ENCODE results near the gene CLPTM1L. TPM values are rescaled to one million over a fixed set of nuclear protein-coding genes. Genes with fewer than 3 reads are reported as not detected.

CLPTM1L gene
- total RNA-seq, 4 donors from 2014 or later: 78.0 to 143 (median 104) TPM

- in situ Hi-C loops (cut with MboI; ENCODE audit: low pct_ligation_motif_present in 1 of 4, low pct_unique_long_range_greater_than_20kb in 1 of 4, low sequenced_read_pairs in 3 of 4) (no loop called here), intact Hi-C loops (cut with DNase I; ENCODE audit: low total_unique reads) (no loop called here)
- TF ChIP-seq POLR2AphosphoS5 (IDR thresholded peaks at IDR 0.05) (no peak), POLR2A (IDR thresholded peaks at IDR 0.05) (no peak), EP300 (IDR thresholded peaks at IDR 0.05; ENCODE audit: low read depth) (no peak)
- TF ChIP-seq, protein P1, sequence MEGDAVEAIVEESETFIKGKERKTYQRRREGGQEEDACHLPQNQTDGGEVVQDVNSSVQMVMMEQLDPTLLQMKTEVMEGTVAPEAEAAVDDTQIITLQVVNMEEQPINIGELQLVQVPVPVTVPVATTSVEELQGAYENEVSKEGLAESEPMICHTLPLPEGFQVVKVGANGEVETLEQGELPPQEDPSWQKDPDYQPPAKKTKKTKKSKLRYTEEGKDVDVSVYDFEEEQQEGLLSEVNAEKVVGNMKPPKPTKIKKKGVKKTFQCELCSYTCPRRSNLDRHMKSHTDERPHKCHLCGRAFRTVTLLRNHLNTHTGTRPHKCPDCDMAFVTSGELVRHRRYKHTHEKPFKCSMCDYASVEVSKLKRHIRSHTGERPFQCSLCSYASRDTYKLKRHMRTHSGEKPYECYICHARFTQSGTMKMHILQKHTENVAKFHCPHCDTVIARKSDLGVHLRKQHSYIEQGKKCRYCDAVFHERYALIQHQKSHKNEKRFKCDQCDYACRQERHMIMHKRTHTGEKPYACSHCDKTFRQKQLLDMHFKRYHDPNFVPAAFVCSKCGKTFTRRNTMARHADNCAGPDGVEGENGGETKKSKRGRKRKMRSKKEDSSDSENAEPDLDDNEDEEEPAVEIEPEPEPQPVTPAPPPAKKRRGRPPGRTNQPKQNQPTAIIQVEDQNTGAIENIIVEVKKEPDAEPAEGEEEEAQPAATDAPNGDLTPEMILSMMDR (IDR thresholded peaks at IDR 0.05): no peak
- H3K36me3 ChIP-seq: no peaks in the 10 kb centered on the region
- peaks cover 0 to 3% (median 1%) of the 10 kb centered on the region in 4 donors for H3K4me1 ChIP-seq
- 77% methylated on average over 17 of the region's 17 CpGs; no CpG with 5 or more reads in 1 of the 2 donors for WGBS, 2 donors (ENCODE audit: low coverage in 1 of 2)
- H3K4me3 ChIP-seq: no peak overlapping the region
- H3K27me3 ChIP-seq: peaks cover 8% of the 10 kb centered on the region
- no peak overlapping the region for H3K27ac ChIP-seq
- DNase-seq: no peak
- no peaks in the 10 kb centered on the region for H3K9me3 ChIP-seq
Measured at GRCh38 chr5:1299961-1300360, 44.9 kb downstream of the CLPTM1L start.

DNA sequence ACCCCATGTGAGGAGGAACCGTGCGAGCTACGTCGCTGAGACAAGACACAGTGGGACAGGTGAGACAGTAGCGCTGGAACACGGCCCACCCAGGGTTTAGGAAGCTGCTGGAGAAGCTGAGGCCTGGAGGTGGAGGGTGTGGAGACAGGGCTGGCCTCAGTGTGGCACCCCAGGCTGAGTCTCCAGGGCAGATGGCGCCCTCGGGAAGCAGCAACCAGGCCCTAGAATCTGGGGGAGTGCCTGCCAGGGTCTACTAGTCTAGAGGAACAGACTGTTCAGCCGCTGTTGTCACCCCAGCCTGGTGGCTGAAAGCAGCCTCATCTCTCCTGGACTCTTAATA lies 45.4 kb downstream of the CLPTM1L start:
- H3K36me3 ChIP-seq: no peaks in the 10 kb centered on the region
- H3K9me3 ChIP-seq: no peaks in the 10 kb centered on the region
- WGBS, 2 donors (ENCODE audit: low coverage in 1 of 2): 89% methylated on average over 9 of the region's 9 CpGs; no CpG with 5 or more reads in 1 of the 2 donors
- TF ChIP-seq POLR2AphosphoS5 (IDR thresholded peaks at IDR 0.05) (no peak), POLR2A (IDR thresholded peaks at IDR 0.05) (no peak), EP300 (IDR thresholded peaks at IDR 0.05; ENCODE audit: low read depth) (no peak)
- TF ChIP-seq, protein P1 (IDR thresholded peaks at IDR 0.05): no peak
- H3K4me1 ChIP-seq: peaks cover 0 to 8% (median 5%) of the 10 kb centered on the region in 4 donors
- H3K4me3 ChIP-seq: no peak overlapping the region
- peaks cover 12% of the 10 kb centered on the region for H3K27me3 ChIP-seq
- no peak for DNase-seq
- intact Hi-C loops (cut with DNase I; ENCODE audit: low total_unique reads) (no loop called here), in situ Hi-C loops (cut with MboI; ENCODE audit: low pct_ligation_motif_present in 1 of 4, low pct_unique_long_range_greater_than_20kb in 1 of 4, low sequenced_read_pairs in 3 of 4) (no loop called here)
- H3K27ac ChIP-seq: no peak overlapping the region

DNA sequence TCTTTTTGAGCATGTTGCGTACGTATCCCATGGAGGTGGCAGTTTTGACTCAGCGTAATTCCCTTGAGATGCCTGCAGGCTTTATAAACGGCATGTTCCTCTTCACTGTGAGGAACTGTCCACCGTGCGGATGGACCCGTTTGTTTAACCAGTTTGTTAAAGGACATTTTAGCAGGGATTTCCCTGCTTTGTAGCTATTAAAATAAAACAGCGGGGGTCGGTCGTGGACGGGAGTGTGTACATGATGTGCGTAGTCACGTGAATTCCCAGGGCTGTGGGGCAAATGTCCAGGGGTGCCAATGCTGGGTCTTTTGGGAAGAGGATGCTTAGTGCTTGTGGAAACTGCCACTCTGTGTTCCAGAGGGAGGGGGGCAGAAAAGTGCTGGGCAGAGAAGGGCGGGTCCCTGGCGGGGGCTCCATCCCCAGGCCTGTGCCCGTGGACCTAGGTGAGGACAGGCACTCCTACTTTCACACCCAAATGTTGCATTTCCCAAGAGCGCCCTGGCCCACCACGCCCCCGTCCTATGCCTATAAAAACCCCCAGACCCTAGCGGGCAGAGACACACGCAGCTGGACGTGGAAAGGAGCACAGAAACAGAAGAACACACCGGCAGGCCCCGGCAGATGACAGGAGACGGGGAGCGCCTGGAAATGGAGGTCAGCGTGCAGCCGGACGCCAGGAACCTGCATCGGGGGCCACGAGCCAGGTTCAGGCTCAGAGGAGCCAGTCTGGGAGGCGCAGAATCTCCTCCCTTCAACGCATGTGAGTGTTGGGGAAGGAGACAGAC lies 46.0 kb downstream of the CLPTM1L start:
- Histone ChIP-seq H3K9me3 (no peaks in the 10 kb centered on the region), H3K4me1 (peaks cover 0 to 11% (median 9%) of the 10 kb centered on the region in 4 donors), H3K4me3 (no peak overlapping the region), H3K27ac (no peak overlapping the region), H3K27me3 (peaks cover 18% of the 10 kb centered on the region), H3K36me3 (no peaks in the 10 kb centered on the region)
- intact Hi-C loops (cut with DNase I; ENCODE audit: low total_unique reads) (no loop called here), in situ Hi-C loops (cut with MboI; ENCODE audit: low pct_ligation_motif_present in 1 of 4, low pct_unique_long_range_greater_than_20kb in 1 of 4, low sequenced_read_pairs in 3 of 4) (no loop called here)
- WGBS, 2 donors (ENCODE audit: low coverage in 1 of 2): 81 to 86% methylated on average over 7 to 33 of the region's 33 CpGs
- TF ChIP-seq POLR2AphosphoS5 (IDR thresholded peaks at IDR 0.05) (no peak), POLR2A (IDR thresholded peaks at IDR 0.05) (no peak), EP300 (IDR thresholded peaks at IDR 0.05; ENCODE audit: low read depth) (no peak)
- TF ChIP-seq, protein P1 (IDR thresholded peaks at IDR 0.05): no peak
- no peak for DNase-seq

DNA sequence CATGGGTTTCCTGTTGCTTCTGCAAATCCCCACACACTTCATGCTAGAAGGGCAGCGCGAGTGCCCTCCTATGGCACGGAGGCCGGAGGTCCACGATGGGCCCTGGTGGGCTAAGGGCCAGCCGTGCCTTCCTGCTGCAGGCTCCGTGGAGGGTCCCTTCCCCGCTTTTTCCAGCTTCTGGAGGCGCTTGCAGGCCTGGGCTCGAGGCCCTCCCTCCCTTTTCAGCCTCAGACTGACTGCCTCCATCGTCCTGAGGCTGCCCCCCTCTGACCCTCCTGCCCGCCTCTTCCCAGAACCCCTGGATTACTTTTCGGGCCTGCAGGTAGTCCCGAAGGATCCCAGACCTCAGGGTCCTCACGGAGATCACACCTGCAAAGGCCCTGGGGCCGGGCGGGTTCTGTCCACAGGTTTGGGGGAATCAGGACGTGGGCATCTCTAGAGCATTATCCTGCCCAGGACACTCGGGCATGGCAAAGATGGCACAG lies 46.8 kb downstream of the CLPTM1L start:
- no peak for DNase-seq
- in situ Hi-C loops (cut with MboI; ENCODE audit: low pct_ligation_motif_present in 1 of 4, low pct_unique_long_range_greater_than_20kb in 1 of 4, low sequenced_read_pairs in 3 of 4): no loop called here
- TF ChIP-seq, protein P1 (IDR thresholded peaks at IDR 0.05): no peak
- TF ChIP-seq POLR2A (IDR thresholded peaks at IDR 0.05) (no peak), POLR2AphosphoS5 (IDR thresholded peaks at IDR 0.05) (no peak), EP300 (IDR thresholded peaks at IDR 0.05; ENCODE audit: low read depth) (no peak)

More for the DNA sequence above, 46.8 kb downstream of the CLPTM1L start:
- intact Hi-C loops (cut with DNase I; ENCODE audit: low total_unique reads): no loop called here
- Histone ChIP-seq H3K27ac (no peak overlapping the region), H3K4me3 (no peak overlapping the region), H3K27me3 (peaks cover 26% of the 10 kb centered on the region), H3K4me1 (peaks cover 0 to 11% (median 9%) of the 10 kb centered on the region in 4 donors), H3K9me3 (no peaks in the 10 kb centered on the region), H3K36me3 (no peaks in the 10 kb centered on the region)
- WGBS, 2 donors (ENCODE audit: low coverage in 1 of 2): 93 to 100% methylated on average over 2 to 19 of the region's 19 CpGs

All from transverse colon (tissue), 4 donors.